Keratinocyte (primary cell): ENCODE data around the gene RPS19BP1. TPM values are rescaled to one million over a fixed set of nuclear protein-coding genes. Genes with fewer than 3 reads are reported as not detected.

Experiments used
- DNase-seq: peaks from one replicate; pipeline ENCODE4 v3.0.0-alpha.2; 2011; ENCODE audit warnings: low read depth, missing footprints, low spot score
- FAIRE-seq: peaks from 2 replicates; lab custom pipeline; 2011; peaks lifted over from hg19 to GRCh38; lab: Jason Lieb, UNC
- H2AFZ ChIP-seq: 2 replicates; pipeline ENCODE4 v1.6.0; 2012; ENCODE audit warnings: low read length, control low read depth, inconsistent platforms; ENCODE audit not compliant: control insufficient read depth
- H3K27ac ChIP-seq: 2 replicates; pipeline ENCODE4 v1.5.1; 2011; ENCODE audit warnings: low read length; ENCODE audit not compliant: control insufficient read depth, insufficient read depth
- H3K27me3 ChIP-seq: 3 replicates; pipeline ENCODE4 v1.6.0; 2011; ENCODE audit warnings: low read length; ENCODE audit not compliant: control insufficient read depth, insufficient read depth; ENCODE audit errors: extremely low read depth
- H3K36me3 ChIP-seq, 2 experiments: 2 replicates in 1 of 2; 3 replicates in 1 of 2; pipeline ENCODE4 v1.5.1; 2011; ENCODE audit warnings: low read length in 2 of 2, mild to moderate bottlenecking in 1 of 2; ENCODE audit not compliant: control insufficient read depth in 2 of 2, insufficient read depth in 2 of 2; ENCODE audit errors: extremely low read depth in 1 of 2
- H3K4me1 ChIP-seq: 3 replicates; pipeline ENCODE4 v1.5.1; 2011; ENCODE audit warnings: low read length; ENCODE audit not compliant: control insufficient read depth, insufficient read depth; ENCODE audit errors: extremely low read depth
- H3K4me2 ChIP-seq: 3 replicates; pipeline ENCODE4 v1.6.0; 2011; ENCODE audit warnings: low read depth, low read length; ENCODE audit not compliant: control insufficient read depth, insufficient read depth; ENCODE audit errors: extremely low read depth
- H3K4me3 ChIP-seq, 3 experiments: fragments of 200-600 bp in 1 of 3; sonication (generic) in 1 of 3; 2 replicates in 2 of 3; 3 replicates in 1 of 3; pipeline ENCODE4 v1.5.1; 2011 to 2016; ENCODE audit warnings: low read length in 3 of 3, mild to moderate bottlenecking in 3 of 3, control low read depth in 2 of 3, inconsistent platforms in 1 of 3, low read depth in 1 of 3, mixed read lengths in 1 of 3, mixed run types in 1 of 3, moderate library complexity in 1 of 3; ENCODE audit not compliant: control insufficient read depth in 2 of 3, insufficient read depth in 2 of 3; ENCODE audit errors: extremely low read depth in 1 of 3
- H3K79me2 ChIP-seq: 2 replicates; pipeline ENCODE4 v1.6.0; 2012; ENCODE audit warnings: low read length; ENCODE audit not compliant: control insufficient read depth, insufficient read depth
- H3K9ac ChIP-seq: 3 replicates; pipeline ENCODE4 v1.6.0; 2011; ENCODE audit warnings: low read length; ENCODE audit not compliant: control insufficient read depth, insufficient read depth; ENCODE audit errors: extremely low read depth
- H3K9me1 ChIP-seq: 3 replicates; pipeline ENCODE4 v1.6.0; 2011; ENCODE audit warnings: low read length; ENCODE audit not compliant: control insufficient read depth, insufficient read depth; ENCODE audit errors: extremely low read depth
- H3K9me3 ChIP-seq: 2 replicates; pipeline ENCODE4 v1.5.1; 2012; ENCODE audit warnings: low read depth, low read length; ENCODE audit not compliant: control insufficient read depth
- H4K20me1 ChIP-seq: 3 replicates; pipeline ENCODE4 v1.6.0; 2011; ENCODE audit warnings: low read length; ENCODE audit not compliant: control insufficient read depth, insufficient read depth; ENCODE audit errors: extremely low read depth
- CTCF ChIP-seq, 3 experiments: IDR thresholded peaks in 1 of 3; conservative IDR thresholded peaks in 1 of 3; optimal IDR thresholded peaks in 1 of 3; 2 replicates in 2 of 3; 3 replicates in 1 of 3; pipeline versions ENCODE3 to v1.5.1; 2011; ENCODE audit warnings: low read length in 3 of 3, mild to moderate bottlenecking in 3 of 3, moderate library complexity in 2 of 3, control low read depth in 1 of 3, inconsistent platforms in 1 of 3; ENCODE audit not compliant: insufficient read depth in 2 of 3; ENCODE audit errors: extremely low read depth in 1 of 3
- EZH2 ChIP-seq: IDR thresholded peaks from one replicate; pipeline ENCODE4 v1.6.1; 2012; ENCODE audit warnings: inconsistent platforms, mild to moderate bottlenecking, low read length, moderate library complexity
- dilution Hi-C: fragments of 300-500 bp; cut with MboI; formaldehyde crosslinking; loops from one replicate; pipeline ENCODE4 v1.7.0; 2020; ENCODE audit warnings: low sequenced_read_pairs; ENCODE audit not compliant: extremely low pct_ligation_motif_present
- polyA plus RNA-seq, 5 experiments: library from polyadenylated mRNA; depleted of rRNA in 3 of 5; stranded (reverse) in 3 of 5; stranded (forward) in 1 of 5; unstranded in 1 of 5; fragments of >200 nt; gene quantifications; 1 replicate in 1 of 5; 2 replicates in 3 of 5; 3 replicates in 1 of 5; pipeline versions ENCODE4 v1.2.1 to v1.2.3, GENCODE V29; 2011 to 2012; ENCODE audit warnings: missing spikeins in 2 of 5, low read depth in 1 of 5, low replicate concordance in 1 of 5

The RPS19BP1 gene
- polyA plus RNA-seq, 1 donor (not counting 4 experiments of a cell fraction or from before 2014, with no cell fraction given), result 67.3 TPM

DNA sequence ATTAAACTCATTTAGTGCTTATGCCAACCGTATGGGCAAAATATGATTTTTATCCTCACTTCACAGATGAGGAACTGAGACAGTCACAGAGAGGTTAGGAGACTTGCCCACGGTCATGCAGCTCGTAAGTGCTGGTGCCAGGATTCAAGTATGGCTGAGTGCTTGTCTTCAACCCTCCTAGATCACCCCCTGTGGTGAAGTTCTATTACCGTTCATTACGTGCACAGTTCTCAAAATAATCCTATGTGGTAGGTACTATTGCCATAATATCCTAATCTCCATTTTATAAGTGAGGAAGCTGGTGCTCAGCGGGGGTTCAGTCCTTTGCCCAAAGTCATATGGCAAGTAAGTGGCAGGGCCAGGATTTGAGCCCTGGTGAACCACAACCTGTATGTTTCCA lies 28.9 kb downstream of the RPS19BP1 start:
- TF ChIP-seq CTCF (optimal IDR thresholded peaks at IDR 0.05 in 1 of 3, IDR thresholded peaks at IDR 0.05 in 1 of 3, conservative IDR thresholded peaks at IDR 0.05 in 1 of 3; ENCODE audit: extremely low read depth in 1 of 3, insufficient read depth in 2 of 3, low read length in 3 of 3) (no peak), EZH2 (no peak)
- Histone ChIP-seq H4K20me1 (no peaks in the 10 kb centered on the region), H3K9me1 (no peaks in the 10 kb centered on the region), H3K4me3 (peak overlapping the region; percentile 78 to 98 (median 89)), H3K9ac (peak overlapping the region; percentile 87), H2AFZ (no peak overlapping the region), H3K4me2 (peak overlapping the region; percentile 100), H3K9me3 (no peaks in the 10 kb centered on the region), H3K79me2 (peaks cover 57% of the 10 kb centered on the region), H3K36me3 (peaks cover 22 to 28% of the 10 kb centered on the region in 2 experiments), H3K27me3 (no peaks in the 10 kb centered on the region), H3K27ac (peak overlapping the region; percentile 84), H3K4me1 (peaks cover 18% of the 10 kb centered on the region)
- dilution Hi-C loops, result no loop called here
- FAIRE-seq, result no peak
- no peak for DNase-seq

- H3K4me1 ChIP-seq, result peaks cover 18% of the 10 kb centered on the region
- no peak for FAIRE-seq
Measured at GRCh38 chr22:39502789-39503409, 29.6 kb downstream of the RPS19BP1 start.

More at GRCh38 chr22:39502789-39503409, 29.6 kb downstream of the RPS19BP1 start:
- Histone ChIP-seq H3K4me2 (peak overlapping the region; percentile 100), H3K9ac (peak overlapping the region; percentile 87), H3K27me3 (no peaks in the 10 kb centered on the region), H3K9me3 (no peaks in the 10 kb centered on the region), H3K79me2 (peaks cover 50% of the 10 kb centered on the region), H3K36me3 (peaks cover 22 to 28% of the 10 kb centered on the region in 2 experiments), H3K27ac (peak overlapping the region; percentile 84), H3K9me1 (no peaks in the 10 kb centered on the region), H2AFZ (peak overlapping the region; percentile 4), H4K20me1 (no peaks in the 10 kb centered on the region), H3K4me3 (peak overlapping the region; percentile 78 to 98 (median 89))
- no peak for DNase-seq
- TF ChIP-seq EZH2, result no peak
- TF ChIP-seq CTCF (optimal IDR thresholded peaks at IDR 0.05 in 1 of 3, IDR thresholded peaks at IDR 0.05 in 1 of 3, conservative IDR thresholded peaks at IDR 0.05 in 1 of 3; ENCODE audit: extremely low read depth in 1 of 3, insufficient read depth in 2 of 3, low read length in 3 of 3), result no peak
- dilution Hi-C loops, result no loop called here
